GM10248 (cell line): ENCODE measurements around the gene MICU1.

Source experiments
- CTCF ChIA-PET: fragments of 300-600 bp; sonication (Branson Sonifier 250); formaldehyde crosslinking; extraction: SDS; loops from one replicate; lab custom pipeline; 2021; ENCODE audit warnings: antibody characterized with exemption; lab: Yijun Ruan, JAX
- POLR2A ChIA-PET: fragments of 350-650 bp; sonication (Branson Sonifier 250); formaldehyde crosslinking; extraction: SDS; loops from one replicate; lab custom pipeline; 2020; ENCODE audit warnings: antibody characterized with exemption; lab: Yijun Ruan, JAX
- DNase-seq: peaks from one replicate; pipeline ENCODE4 v3.0.0; 2012; ENCODE audit errors: extremely low spot score
- CTCF ChIP-seq: IDR thresholded peaks from 2 replicates; pipeline ENCODE4 v1.5.1; 2012; ENCODE audit warnings: mild to moderate bottlenecking, low read depth; ENCODE audit errors: extremely low read depth, missing control alignments, control extremely low read depth

The MICU1 gene

GRCh38 chr10:72597897-72598296 lies 28.0 kb downstream of the MICU1 start:
- ChIA-PET POLR2A (no interaction called here), CTCF (interaction anchor here (1.4 kb wide), 1 partner anchor 27 kb away, joined by 4 read pairs; no protein-coding TSS in a partner anchor)
- no peak for TF ChIP-seq CTCF
- DNase-seq, result peak; percentile 28

- ChIA-PET CTCF (interaction anchor here (0.9 to 1.0 kb wide), 2 partner anchors 9 to 11 kb away, joined by 3 read pairs; no protein-coding TSS in a partner anchor), POLR2A (no interaction called here)
- TF ChIP-seq CTCF, result no peak
- no peak for DNase-seq
Measured at GRCh38 chr10:72595436-72595835, 30.4 kb downstream of the MICU1 start.

- POLR2A ChIA-PET, result no interaction called here
- CTCF ChIA-PET, result no interaction called here
- TF ChIP-seq CTCF, result no peak
- DNase-seq, result no peak
Measured at GRCh38 chr10:72593963-72594362, 31.9 kb downstream of the MICU1 start.

GRCh38 chr10:72588266-72588665 lies 37.6 kb downstream of the MICU1 start:
- DNase-seq, result no peak
- POLR2A ChIA-PET, result no interaction called here
- no peak for TF ChIP-seq CTCF
- CTCF ChIA-PET, result no interaction called here

GRCh38 chr10:72587568-72587967 lies 38.3 kb downstream of the MICU1 start:
- DNase-seq, result no peak
- no peak for TF ChIP-seq CTCF
- ChIA-PET POLR2A (no interaction called here), CTCF (no interaction called here)

GRCh38 chr10:72574636-72575035 lies 51.2 kb downstream of the MICU1 start:
- ChIA-PET CTCF (interaction anchor here (1.3 kb wide), 1 partner anchor 10 kb away, joined by 3 read pairs; no protein-coding TSS in a partner anchor), POLR2A (no interaction called here)
- no peak for TF ChIP-seq CTCF
- DNase-seq, result no peak
